Measurements from ENCODE around the gene SLC38A11. TPM values are rescaled to one million over a fixed set of nuclear protein-coding genes. Genes with fewer than 3 reads are reported as not detected.

SLC38A11 gene
- polyA plus RNA-seq, 3 donors, result 0.07 TPM; not detected in 2

DNA sequence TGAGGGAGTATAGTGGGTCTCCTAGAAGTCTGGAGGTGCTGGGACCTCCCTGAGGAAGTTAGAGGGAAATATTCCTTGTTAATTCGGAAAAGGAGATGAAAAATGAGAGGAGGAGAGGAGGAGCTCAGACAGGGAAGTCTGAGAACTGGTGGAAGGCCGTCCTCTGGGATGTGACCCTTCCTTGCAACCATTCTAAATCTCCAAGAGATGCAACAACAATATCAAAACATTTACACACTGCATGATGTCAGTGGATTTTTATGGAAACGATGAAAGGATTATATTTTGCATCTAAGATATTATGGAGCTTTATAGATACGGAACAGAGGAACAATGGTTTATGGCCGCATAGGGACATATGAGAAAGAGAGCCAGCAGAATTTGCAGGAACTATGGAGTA, 63.9 kb downstream of the SLC38A11 start:
- Histone ChIP-seq H3K27me3 (ENCODE audit: control insufficient read depth in 2 of 2, insufficient read depth in 2 of 2, low read length in 2 of 2) (no peaks in the 10 kb centered on the region), H3K9me3 (replicated peaks in 1 of 2; ENCODE audit: control insufficient read depth in 1 of 2, insufficient read depth in 1 of 2, low read length in 2 of 2) (no peaks in the 10 kb centered on the region), H3K79me2 (ENCODE audit: insufficient read depth, low read length) (no peaks in the 10 kb centered on the region), H3K4me3 (replicated peaks in 1 of 3; ENCODE audit: low read depth in 2 of 3, low read length in 3 of 3) (no peak overlapping the region), H2AFZ (ENCODE audit: insufficient read depth, low read depth, low read length, poor library complexity, severe bottlenecking) (no peak overlapping the region), H3K4me2 (replicated peaks; ENCODE audit: extremely low read depth, low read length, poor library complexity, severe bottlenecking) (no peak overlapping the region), H3K9ac (ENCODE audit: insufficient read depth, low read length, poor library complexity, severe bottlenecking) (no peak overlapping the region), H4K20me1 (ENCODE audit: insufficient read depth, low read length) (no peaks in the 10 kb centered on the region), H3K36me3 (replicated peaks in 1 of 2; ENCODE audit: control insufficient read depth in 1 of 2, insufficient read depth in 2 of 2, low read length in 2 of 2) (no peaks in the 10 kb centered on the region), H3K4me1 (ENCODE audit: control insufficient read depth in 1 of 2, insufficient read depth in 2 of 2, low read length in 2 of 2) (peaks cover 0 to 4% of the 10 kb centered on the region in 2 donors), H3K27ac (ENCODE audit: low read depth in 1 of 2, low read length in 2 of 2) (no peak overlapping the region)
- TF ChIP-seq, protein P1, sequence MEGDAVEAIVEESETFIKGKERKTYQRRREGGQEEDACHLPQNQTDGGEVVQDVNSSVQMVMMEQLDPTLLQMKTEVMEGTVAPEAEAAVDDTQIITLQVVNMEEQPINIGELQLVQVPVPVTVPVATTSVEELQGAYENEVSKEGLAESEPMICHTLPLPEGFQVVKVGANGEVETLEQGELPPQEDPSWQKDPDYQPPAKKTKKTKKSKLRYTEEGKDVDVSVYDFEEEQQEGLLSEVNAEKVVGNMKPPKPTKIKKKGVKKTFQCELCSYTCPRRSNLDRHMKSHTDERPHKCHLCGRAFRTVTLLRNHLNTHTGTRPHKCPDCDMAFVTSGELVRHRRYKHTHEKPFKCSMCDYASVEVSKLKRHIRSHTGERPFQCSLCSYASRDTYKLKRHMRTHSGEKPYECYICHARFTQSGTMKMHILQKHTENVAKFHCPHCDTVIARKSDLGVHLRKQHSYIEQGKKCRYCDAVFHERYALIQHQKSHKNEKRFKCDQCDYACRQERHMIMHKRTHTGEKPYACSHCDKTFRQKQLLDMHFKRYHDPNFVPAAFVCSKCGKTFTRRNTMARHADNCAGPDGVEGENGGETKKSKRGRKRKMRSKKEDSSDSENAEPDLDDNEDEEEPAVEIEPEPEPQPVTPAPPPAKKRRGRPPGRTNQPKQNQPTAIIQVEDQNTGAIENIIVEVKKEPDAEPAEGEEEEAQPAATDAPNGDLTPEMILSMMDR (IDR thresholded peaks at IDR 0.05), result no peak
- Mint-ChIP-seq H3K4me1 (no peaks in the 10 kb centered on the region), H3K4me3 (no peak overlapping the region), H3K9me3 (no peaks in the 10 kb centered on the region), H3K27me3 (ENCODE audit: low read depth in 3 of 3) (no peaks in the 10 kb centered on the region), H3K36me3 (no peaks in the 10 kb centered on the region), H3K27ac (no peak overlapping the region)
- WGBS (ENCODE audit: insufficient coverage), result no CpG with 5 or more reads among the region's 5 CpGs
- intact Hi-C loops (cut with micrococcal nuclease), result no loop called here
- DNase-seq, result no peak

DNA sequence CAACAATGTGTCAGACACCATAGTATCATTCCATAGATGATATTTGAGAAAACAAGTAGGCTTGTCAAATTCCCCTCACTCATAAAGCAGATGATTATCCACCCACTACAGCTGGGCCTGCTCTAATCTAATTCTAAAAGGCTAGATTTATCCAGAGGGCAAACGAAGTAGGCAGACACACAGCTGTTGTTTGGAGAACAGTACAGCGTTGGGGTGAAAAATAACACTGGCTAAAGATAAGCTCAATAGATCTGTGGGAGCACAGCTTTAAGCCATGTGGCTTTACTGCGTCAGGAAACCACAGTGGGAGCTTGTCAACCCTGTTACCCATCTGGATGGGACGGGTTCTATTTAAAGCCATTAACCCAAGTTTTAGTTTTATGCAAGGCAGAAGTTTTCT, 64.8 kb downstream of the SLC38A11 start:
- Histone ChIP-seq H3K27ac (ENCODE audit: low read depth in 1 of 2, low read length in 2 of 2) (no peak overlapping the region), H3K36me3 (replicated peaks in 1 of 2; ENCODE audit: control insufficient read depth in 1 of 2, insufficient read depth in 2 of 2, low read length in 2 of 2) (no peaks in the 10 kb centered on the region), H3K79me2 (ENCODE audit: insufficient read depth, low read length) (no peaks in the 10 kb centered on the region), H3K9ac (ENCODE audit: insufficient read depth, low read length, poor library complexity, severe bottlenecking) (no peak overlapping the region), H3K4me1 (ENCODE audit: control insufficient read depth in 1 of 2, insufficient read depth in 2 of 2, low read length in 2 of 2) (no peaks in the 10 kb centered on the region), H3K4me3 (replicated peaks in 1 of 3; ENCODE audit: low read depth in 2 of 3, low read length in 3 of 3) (no peak overlapping the region), H4K20me1 (ENCODE audit: insufficient read depth, low read length) (no peaks in the 10 kb centered on the region), H3K27me3 (ENCODE audit: control insufficient read depth in 2 of 2, insufficient read depth in 2 of 2, low read length in 2 of 2) (no peaks in the 10 kb centered on the region), H2AFZ (ENCODE audit: insufficient read depth, low read depth, low read length, poor library complexity, severe bottlenecking) (peak overlapping the region; percentile 26), H3K4me2 (replicated peaks; ENCODE audit: extremely low read depth, low read length, poor library complexity, severe bottlenecking) (no peak overlapping the region), H3K9me3 (replicated peaks in 1 of 2; ENCODE audit: control insufficient read depth in 1 of 2, insufficient read depth in 1 of 2, low read length in 2 of 2) (no peaks in the 10 kb centered on the region)
- Mint-ChIP-seq H3K27me3 (ENCODE audit: low read depth in 3 of 3) (no peaks in the 10 kb centered on the region), H3K9me3 (no peaks in the 10 kb centered on the region), H3K4me3 (no peak overlapping the region), H3K27ac (no peak overlapping the region), H3K36me3 (no peaks in the 10 kb centered on the region), H3K4me1 (no peaks in the 10 kb centered on the region)
- TF ChIP-seq, protein P1 (IDR thresholded peaks at IDR 0.05), result no peak
- DNase-seq, result no peak
- intact Hi-C loops (cut with micrococcal nuclease), result no loop called here
- 7% methylated on average over 3 of the region's 4 CpGs for WGBS (ENCODE audit: insufficient coverage)
